ENCODE measurements around the gene PMEPA1.

The PMEPA1 gene

GRCh38 chr20:57603120-57603519 is 106.7 kb downstream of the PMEPA1 start:
- DNase-seq, result no peak

- no peak for DNase-seq
Measured at GRCh38 chr20:57601737-57602136, 108.1 kb downstream of the PMEPA1 start.

- DNase-seq, result no peak
Measured at GRCh38 chr20:57601211-57601570, 108.6 kb downstream of the PMEPA1 start.

- DNase-seq, result no peak
Measured at GRCh38 chr20:57600320-57601210, 109.2 kb downstream of the PMEPA1 start.

DNA sequence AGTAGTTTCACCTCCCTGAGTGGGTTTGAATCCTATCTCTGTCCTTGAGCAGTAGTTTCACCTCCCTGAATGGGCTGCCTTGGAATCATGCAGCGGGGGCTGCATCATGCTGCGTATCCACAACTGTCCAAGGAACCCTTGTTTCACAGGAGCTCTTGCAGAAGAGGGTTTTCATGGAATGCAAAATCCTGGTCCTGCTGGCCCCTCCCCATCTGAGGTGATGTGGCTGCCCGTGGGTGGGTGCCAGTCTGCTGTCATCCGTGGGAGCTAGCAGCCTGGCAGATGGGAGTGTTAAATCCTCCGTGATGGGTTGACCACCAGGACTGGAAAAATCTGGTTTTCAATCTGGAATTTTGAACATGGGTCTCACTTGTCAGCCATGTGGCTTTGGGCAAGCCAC is 111.3 kb downstream of the PMEPA1 start:
- DNase-seq, result no peak

All from T-helper 1 cell (primary cell).